Mucosa of rectum (tissue), 2 donors: ENCODE results near the gene LRRK1.

Source experiments
- H3K27ac ChIP-seq, 2 donors: one replicate each; pipeline ENCODE4 v1.7.0; 2013; ENCODE audit warnings: inconsistent platforms in 2 of 2, low read depth in 2 of 2, low read length in 2 of 2
- H3K27me3 ChIP-seq, 2 donors: one replicate each; pipeline ENCODE4 v1.7.0; 2013; ENCODE audit warnings: low read length in 2 of 2; ENCODE audit not compliant: control insufficient read depth in 2 of 2, insufficient read depth in 2 of 2
- H3K36me3 ChIP-seq, 2 donors: one replicate each; pipeline ENCODE4 v1.7.0; 2013; ENCODE audit warnings: low read length in 2 of 2; ENCODE audit not compliant: control insufficient read depth in 2 of 2, insufficient read depth in 2 of 2
- H3K4me1 ChIP-seq, 2 donors: one replicate each; pipeline ENCODE4 v1.7.0; 2013; ENCODE audit warnings: low read length in 2 of 2, mild to moderate bottlenecking in 1 of 2; ENCODE audit not compliant: control insufficient read depth in 2 of 2, insufficient read depth in 2 of 2
- H3K4me3 ChIP-seq, 2 donors: one replicate each; pipeline ENCODE4 v1.7.0; 2013; ENCODE audit warnings: low read length in 2 of 2
- H3K9ac ChIP-seq, 2 donors: one replicate each; pipeline ENCODE4 v1.7.0; 2013; ENCODE audit warnings: low read length in 2 of 2, low read depth in 1 of 2, mild to moderate bottlenecking in 1 of 2
- H3K9me3 ChIP-seq, 2 donors: one replicate each; pipeline ENCODE4 v1.7.0; 2013; ENCODE audit warnings: low read length in 2 of 2; ENCODE audit not compliant: control insufficient read depth in 2 of 2
- donor health status: healthy.
- donor health status: Normal muscosa, but diverticular disease.

The LRRK1 gene

GRCh38 chr15:101097111-101097510 is 178.0 kb downstream of the LRRK1 start:
- Histone ChIP-seq H3K27ac (no peak overlapping the region), H3K36me3 (no peaks in the 10 kb centered on the region), H3K27me3 (no peaks in the 10 kb centered on the region), H3K4me1 (peaks cover 0 to 4% of the 10 kb centered on the region in 2 donors), H3K4me3 (no peak overlapping the region), H3K9ac (no peak overlapping the region), H3K9me3 (no peaks in the 10 kb centered on the region)

DNA sequence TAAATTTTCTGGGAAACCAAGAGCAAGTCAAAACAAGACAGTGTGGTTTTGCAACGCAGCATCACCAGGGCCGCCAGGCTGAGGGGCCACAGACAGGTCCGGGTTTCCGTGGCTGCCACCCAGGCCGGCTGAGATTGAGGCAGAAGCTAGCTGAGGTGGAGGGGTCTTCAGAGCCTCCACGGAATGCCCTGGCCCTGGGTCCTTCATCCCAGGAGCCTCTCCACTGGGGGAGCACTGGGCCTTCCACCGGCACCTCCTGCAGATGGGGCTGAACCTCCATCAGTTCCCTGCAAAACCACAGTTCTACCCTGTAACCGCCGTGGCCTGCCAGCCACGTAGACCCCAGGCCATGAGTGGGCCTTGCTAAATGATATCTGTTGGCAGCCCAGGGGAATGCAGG is 180.0 kb downstream of the LRRK1 start:
- H3K9ac ChIP-seq: no peak overlapping the region

GRCh38 chr15:101100118-101100517 is 181.0 kb downstream of the LRRK1 start:
- Histone ChIP-seq H3K9ac (no peak overlapping the region), H3K36me3 (no peaks in the 10 kb centered on the region), H3K27me3 (no peaks in the 10 kb centered on the region), H3K4me1 (no peaks in the 10 kb centered on the region), H3K9me3 (no peaks in the 10 kb centered on the region), H3K4me3 (no peak overlapping the region), H3K27ac (no peak overlapping the region)

More for the DNA sequence above, 180.0 kb downstream of the LRRK1 start:
- H3K4me3 ChIP-seq: no peak overlapping the region
- H3K27me3 ChIP-seq: no peaks in the 10 kb centered on the region
- no peak overlapping the region for H3K27ac ChIP-seq
- H3K9me3 ChIP-seq: no peaks in the 10 kb centered on the region
- H3K4me1 ChIP-seq: no peaks in the 10 kb centered on the region
- H3K36me3 ChIP-seq: no peaks in the 10 kb centered on the region

DNA sequence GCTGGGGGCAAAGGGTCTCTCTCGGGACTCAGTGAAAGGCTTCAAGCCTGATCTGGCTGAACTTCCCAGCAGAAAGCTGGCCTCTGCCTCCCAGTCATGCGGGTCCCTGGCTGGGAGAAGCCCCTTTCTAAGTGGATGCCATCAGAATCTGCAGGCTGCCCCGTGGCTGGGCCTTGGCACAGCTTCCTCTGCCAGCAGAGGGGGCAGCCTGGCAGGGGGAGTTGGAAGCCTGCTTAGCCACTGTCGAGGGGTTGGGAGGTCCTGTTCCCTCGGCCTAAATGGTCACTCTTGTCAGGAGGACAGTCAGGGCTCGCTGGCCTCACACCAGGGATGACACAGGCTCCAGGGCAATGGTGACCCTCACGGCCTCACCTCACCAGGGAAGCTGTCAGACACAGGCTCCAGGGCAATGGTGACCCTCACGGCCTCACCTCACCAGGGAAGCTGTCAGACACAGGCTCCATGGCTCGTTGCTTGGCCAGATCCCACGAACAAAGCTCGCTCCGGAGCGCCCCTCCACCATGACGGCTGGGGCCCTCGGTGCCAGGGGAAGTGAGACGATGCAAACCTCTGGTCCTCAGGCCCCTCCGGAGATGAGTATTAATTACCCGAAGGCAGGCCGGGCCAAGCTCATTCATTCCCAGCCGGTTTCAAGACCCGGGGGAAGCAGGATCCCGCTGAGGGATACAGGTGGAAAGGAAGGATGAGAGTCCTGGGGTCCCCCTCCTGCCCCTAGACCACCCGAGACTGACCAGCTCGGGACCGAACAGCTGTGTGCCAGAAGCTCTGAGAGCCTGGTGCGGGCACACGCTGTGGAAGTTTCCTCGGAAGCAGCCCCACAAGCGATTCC is 181.7 kb downstream of the LRRK1 start:
- Histone ChIP-seq H3K4me3 (no peak overlapping the region), H3K27ac (no peak overlapping the region), H3K36me3 (no peaks in the 10 kb centered on the region), H3K4me1 (no peaks in the 10 kb centered on the region), H3K9ac (no peak overlapping the region), H3K27me3 (no peaks in the 10 kb centered on the region), H3K9me3 (no peaks in the 10 kb centered on the region)

GRCh38 chr15:101101676-101102075 is 182.5 kb downstream of the LRRK1 start:
- Histone ChIP-seq H3K9ac (no peak overlapping the region), H3K9me3 (no peaks in the 10 kb centered on the region), H3K27ac (no peak overlapping the region), H3K27me3 (no peaks in the 10 kb centered on the region), H3K36me3 (no peaks in the 10 kb centered on the region), H3K4me1 (no peaks in the 10 kb centered on the region), H3K4me3 (no peak overlapping the region)

GRCh38 chr15:101102746-101103145 is 183.6 kb downstream of the LRRK1 start:
- H3K4me3 ChIP-seq: no peak overlapping the region
- H3K9me3 ChIP-seq: no peaks in the 10 kb centered on the region
- H3K4me1 ChIP-seq: no peaks in the 10 kb centered on the region
- H3K36me3 ChIP-seq: no peaks in the 10 kb centered on the region
- H3K27me3 ChIP-seq: no peaks in the 10 kb centered on the region
- H3K9ac ChIP-seq: no peak overlapping the region
- H3K27ac ChIP-seq: no peak overlapping the region

- Histone ChIP-seq H3K36me3 (no peaks in the 10 kb centered on the region), H3K9ac (no peak overlapping the region), H3K4me1 (no peaks in the 10 kb centered on the region), H3K27me3 (no peaks in the 10 kb centered on the region), H3K9me3 (no peaks in the 10 kb centered on the region), H3K4me3 (no peak overlapping the region), H3K27ac (no peak overlapping the region)
These were observed 184.4 kb downstream of the LRRK1 start for GRCh38 chr15:101103598-101103997.

GRCh38 chr15:101104141-101104540 is 185.0 kb downstream of the LRRK1 start:
- Histone ChIP-seq H3K9me3 (no peaks in the 10 kb centered on the region), H3K9ac (no peak overlapping the region), H3K27ac (no peak overlapping the region), H3K27me3 (no peaks in the 10 kb centered on the region), H3K4me1 (no peaks in the 10 kb centered on the region), H3K4me3 (no peak overlapping the region), H3K36me3 (no peaks in the 10 kb centered on the region)

- Histone ChIP-seq H3K4me1 (no peaks in the 10 kb centered on the region), H3K27ac (no peak overlapping the region), H3K36me3 (no peaks in the 10 kb centered on the region), H3K27me3 (no peaks in the 10 kb centered on the region), H3K9ac (no peak overlapping the region), H3K9me3 (no peaks in the 10 kb centered on the region), H3K4me3 (no peak overlapping the region)
These were observed 186.1 kb downstream of the LRRK1 start for GRCh38 chr15:101105059-101105891.

GRCh38 chr15:101107101-101107500 is 187.9 kb downstream of the LRRK1 start:
- no peaks in the 10 kb centered on the region for H3K9me3 ChIP-seq
- H3K27me3 ChIP-seq: no peaks in the 10 kb centered on the region
- H3K4me3 ChIP-seq: no peak overlapping the region
- H3K27ac ChIP-seq: no peak overlapping the region
- H3K4me1 ChIP-seq: no peaks in the 10 kb centered on the region
- H3K9ac ChIP-seq: no peak overlapping the region
- no peaks in the 10 kb centered on the region for H3K36me3 ChIP-seq
